ENCODE data around the gene CYP4F8.
A peak's percentile ranks its signal among the peaks of the same experiment; 100 is the strongest.
"Not testable (repeated sequence)": the region's sequence is repeated elsewhere in the genome, so short reads cannot be mapped to it uniquely, and the experiment has no call there.

The CYP4F8 gene

GRCh38 chr19:15595069-15595468 lies 19.9 kb upstream of the CYP4F8 start:
- Histone ChIP-seq H3K27me3 (ENCODE audit: insufficient read depth, poor library complexity, severe bottlenecking) (no peaks in the 10 kb centered on the region), H3K4me3 (replicated peaks; ENCODE audit: insufficient read depth, low read length) (no peak overlapping the region), H3K27ac (replicated peaks) (no peak overlapping the region)
- TF ChIP-seq POLR2AphosphoS5 (IDR thresholded peaks at IDR 0.05; ENCODE audit: low read depth), result no peak
- TF ChIP-seq SPI1 (IDR thresholded peaks at IDR 0.05; ENCODE audit: borderline replicate concordance, low read depth), result peak; percentile 54; the same call in 1 of the 2 replicates
- DNase-seq (ENCODE audit: low read depth in 1 of 2, low spot score in 1 of 2), result no peak

- H3K27ac ChIP-seq (replicated peaks); H3K4me3 ChIP-seq (replicated peaks; ENCODE audit: insufficient read depth, low read length); DNase-seq (ENCODE audit: low read depth in 1 of 2, low spot score in 1 of 2); H3K27me3 ChIP-seq (ENCODE audit: insufficient read depth, poor library complexity, severe bottlenecking): not testable (repeated sequence)
Observed at GRCh38 chr19:15607978-15608925, 6.8 kb upstream of the CYP4F8 start.

DNA sequence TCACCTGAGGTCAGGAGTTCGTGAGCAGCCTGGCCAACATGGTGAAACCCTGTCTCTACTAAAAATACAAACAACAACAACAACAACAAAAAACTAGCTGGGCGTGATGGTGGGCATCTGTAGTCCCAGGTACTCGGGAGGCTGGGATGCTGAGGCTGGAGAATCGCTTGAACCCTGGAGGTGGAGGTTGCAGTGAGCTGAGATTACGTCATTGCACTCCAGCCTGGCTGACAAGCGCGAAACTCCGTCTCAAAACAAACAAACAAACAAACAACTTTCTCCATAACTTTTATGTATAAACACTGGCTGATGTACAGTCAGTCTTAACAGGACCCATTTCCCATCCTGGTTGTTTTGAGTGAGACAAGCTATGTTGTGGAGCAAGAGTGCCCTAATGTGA lies 5.8 kb upstream of the CYP4F8 start:
- Histone ChIP-seq H3K27ac (replicated peaks) (no peak overlapping the region), H3K4me3 (replicated peaks; ENCODE audit: insufficient read depth, low read length) (no peak overlapping the region), H3K27me3 (ENCODE audit: insufficient read depth, poor library complexity, severe bottlenecking) (no peaks in the 10 kb centered on the region)
- TF ChIP-seq, protein P1, sequence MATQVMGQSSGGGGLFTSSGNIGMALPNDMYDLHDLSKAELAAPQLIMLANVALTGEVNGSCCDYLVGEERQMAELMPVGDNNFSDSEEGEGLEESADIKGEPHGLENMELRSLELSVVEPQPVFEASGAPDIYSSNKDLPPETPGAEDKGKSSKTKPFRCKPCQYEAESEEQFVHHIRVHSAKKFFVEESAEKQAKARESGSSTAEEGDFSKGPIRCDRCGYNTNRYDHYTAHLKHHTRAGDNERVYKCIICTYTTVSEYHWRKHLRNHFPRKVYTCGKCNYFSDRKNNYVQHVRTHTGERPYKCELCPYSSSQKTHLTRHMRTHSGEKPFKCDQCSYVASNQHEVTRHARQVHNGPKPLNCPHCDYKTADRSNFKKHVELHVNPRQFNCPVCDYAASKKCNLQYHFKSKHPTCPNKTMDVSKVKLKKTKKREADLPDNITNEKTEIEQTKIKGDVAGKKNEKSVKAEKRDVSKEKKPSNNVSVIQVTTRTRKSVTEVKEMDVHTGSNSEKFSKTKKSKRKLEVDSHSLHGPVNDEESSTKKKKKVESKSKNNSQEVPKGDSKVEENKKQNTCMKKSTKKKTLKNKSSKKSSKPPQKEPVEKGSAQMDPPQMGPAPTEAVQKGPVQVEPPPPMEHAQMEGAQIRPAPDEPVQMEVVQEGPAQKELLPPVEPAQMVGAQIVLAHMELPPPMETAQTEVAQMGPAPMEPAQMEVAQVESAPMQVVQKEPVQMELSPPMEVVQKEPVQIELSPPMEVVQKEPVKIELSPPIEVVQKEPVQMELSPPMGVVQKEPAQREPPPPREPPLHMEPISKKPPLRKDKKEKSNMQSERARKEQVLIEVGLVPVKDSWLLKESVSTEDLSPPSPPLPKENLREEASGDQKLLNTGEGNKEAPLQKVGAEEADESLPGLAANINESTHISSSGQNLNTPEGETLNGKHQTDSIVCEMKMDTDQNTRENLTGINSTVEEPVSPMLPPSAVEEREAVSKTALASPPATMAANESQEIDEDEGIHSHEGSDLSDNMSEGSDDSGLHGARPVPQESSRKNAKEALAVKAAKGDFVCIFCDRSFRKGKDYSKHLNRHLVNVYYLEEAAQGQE (IDR thresholded peaks at IDR 0.05; ENCODE audit: insufficient replicate concordance, low read depth), result no peak
- TF ChIP-seq GABPA (IDR thresholded peaks at IDR 0.05; ENCODE audit: low read depth) (no peak), POLR2AphosphoS5 (IDR thresholded peaks at IDR 0.05; ENCODE audit: low read depth) (no peak), SPI1 (IDR thresholded peaks at IDR 0.05; ENCODE audit: borderline replicate concordance, low read depth) (no peak)
- TF ChIP-seq, protein P2, sequence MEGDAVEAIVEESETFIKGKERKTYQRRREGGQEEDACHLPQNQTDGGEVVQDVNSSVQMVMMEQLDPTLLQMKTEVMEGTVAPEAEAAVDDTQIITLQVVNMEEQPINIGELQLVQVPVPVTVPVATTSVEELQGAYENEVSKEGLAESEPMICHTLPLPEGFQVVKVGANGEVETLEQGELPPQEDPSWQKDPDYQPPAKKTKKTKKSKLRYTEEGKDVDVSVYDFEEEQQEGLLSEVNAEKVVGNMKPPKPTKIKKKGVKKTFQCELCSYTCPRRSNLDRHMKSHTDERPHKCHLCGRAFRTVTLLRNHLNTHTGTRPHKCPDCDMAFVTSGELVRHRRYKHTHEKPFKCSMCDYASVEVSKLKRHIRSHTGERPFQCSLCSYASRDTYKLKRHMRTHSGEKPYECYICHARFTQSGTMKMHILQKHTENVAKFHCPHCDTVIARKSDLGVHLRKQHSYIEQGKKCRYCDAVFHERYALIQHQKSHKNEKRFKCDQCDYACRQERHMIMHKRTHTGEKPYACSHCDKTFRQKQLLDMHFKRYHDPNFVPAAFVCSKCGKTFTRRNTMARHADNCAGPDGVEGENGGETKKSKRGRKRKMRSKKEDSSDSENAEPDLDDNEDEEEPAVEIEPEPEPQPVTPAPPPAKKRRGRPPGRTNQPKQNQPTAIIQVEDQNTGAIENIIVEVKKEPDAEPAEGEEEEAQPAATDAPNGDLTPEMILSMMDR (IDR thresholded peaks at IDR 0.05; ENCODE audit: insufficient read depth, low read length), result no peak
- DNase-seq (ENCODE audit: low read depth in 1 of 2, low spot score in 1 of 2), result no peak

DNA sequence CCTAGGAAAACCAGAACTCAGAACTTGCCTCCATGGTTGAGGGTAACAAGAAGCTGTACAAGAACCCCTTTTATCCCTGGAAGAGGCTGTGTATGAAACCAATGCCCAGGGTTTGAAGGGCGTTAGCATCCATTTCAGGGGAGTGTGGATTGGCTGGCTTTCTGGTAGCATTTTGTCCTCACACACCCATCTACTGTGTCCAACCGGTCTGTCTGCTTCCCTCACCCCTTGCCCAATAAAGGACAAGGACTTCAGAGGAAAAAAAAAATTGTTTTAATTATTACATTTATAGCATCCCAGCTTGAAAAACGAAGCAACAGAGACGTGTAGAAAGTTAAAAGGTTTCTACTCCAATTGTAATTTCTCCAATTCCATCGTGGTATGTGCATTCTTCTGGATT lies 2.7 kb upstream of the CYP4F8 start:
- no peak overlapping the region for H3K4me3 ChIP-seq (replicated peaks; ENCODE audit: insufficient read depth, low read length)
- no peak overlapping the region for H3K27ac ChIP-seq (replicated peaks)
- H3K27me3 ChIP-seq (ENCODE audit: insufficient read depth, poor library complexity, severe bottlenecking), result no peaks in the 10 kb centered on the region
- DNase-seq (ENCODE audit: low read depth in 1 of 2, low spot score in 1 of 2), result no peak
- TF ChIP-seq POLR2AphosphoS5 (IDR thresholded peaks at IDR 0.05; ENCODE audit: low read depth) (no peak), GABPA (IDR thresholded peaks at IDR 0.05; ENCODE audit: low read depth) (no peak), SPI1 (IDR thresholded peaks at IDR 0.05; ENCODE audit: borderline replicate concordance, low read depth) (no peak)
- TF ChIP-seq, protein P1 (IDR thresholded peaks at IDR 0.05; ENCODE audit: insufficient replicate concordance, low read depth), result no peak
- TF ChIP-seq, protein P2 (IDR thresholded peaks at IDR 0.05; ENCODE audit: insufficient read depth, low read length), result no peak

All from HL-60 (cell line).